Caco-2 (cell line): ENCODE measurements around the gene CAPG. TPM values are rescaled to one million over a fixed set of nuclear protein-coding genes. Genes with fewer than 3 reads are reported as not detected.

Experiments
- BruUV-seq: library from RNA; stranded (reverse); fragments of 400-500 nt; replicated peaks from 2 replicates; lab custom pipeline; 2021; lab: Mats Ljungman, UMichigan
- CTCF ChIA-PET: fragments of 300-600 bp; sonication (Branson Sonifier 250); formaldehyde crosslinking; loops from one replicate; lab custom pipeline; 2022; ENCODE audit warnings: antibody characterized with exemption; lab: Charles Lee
- POLR2A ChIA-PET: fragments of 300-600 bp; sonication (Branson Sonifier 250); formaldehyde crosslinking; loops from one replicate; lab custom pipeline; 2022; ENCODE audit warnings: antibody characterized with exemption; lab: Charles Lee
- DNase-seq, 2 experiments: peaks; one replicate each; pipeline versions ENCODE4 v3.0.0 to v3.0.0-alpha.2; 2020 to 2022
- H3K27me3 ChIP-seq: replicated peaks from 2 replicates; pipeline ENCODE4 v1.6.0; 2011; ENCODE audit warnings: low read length; ENCODE audit not compliant: control insufficient read depth, insufficient read depth
- H3K36me3 ChIP-seq: 2 replicates; pipeline ENCODE4 v1.5.1; 2011; ENCODE audit warnings: low read length; ENCODE audit not compliant: control insufficient read depth, insufficient read depth
- H3K4me1 ChIP-seq: fragments of 250-450 bp; sonication (Bioruptor Pico); 2 replicates; pipeline ENCODE4 v1.5.1; 2020; ENCODE audit warnings: mild to moderate bottlenecking
- H3K4me3 ChIP-seq: 2 replicates; pipeline ENCODE4 v1.5.1; 2011; ENCODE audit warnings: low read depth, mild to moderate bottlenecking, control low read depth, low read length
- H3K9me3 ChIP-seq: fragments of 250-450 bp; sonication (Bioruptor Pico); 2 replicates; pipeline ENCODE4 v1.5.1; 2020; ENCODE audit warnings: mild to moderate bottlenecking, moderate library complexity
- H3K27ac Mint-ChIP-seq: one replicate; pipeline ENCODE4 v1.8.0; 2022; ENCODE audit warnings: mixed read lengths; ENCODE audit not compliant: unreplicated experiment
- H3K27me3 Mint-ChIP-seq: one replicate; pipeline ENCODE4 v1.8.0; 2022; ENCODE audit warnings: mixed read lengths; ENCODE audit not compliant: insufficient read depth, unreplicated experiment
- H3K36me3 Mint-ChIP-seq: one replicate; pipeline ENCODE4 v1.8.0; 2022; ENCODE audit warnings: mild to moderate bottlenecking, mixed read lengths; ENCODE audit not compliant: insufficient read depth, unreplicated experiment
- H3K4me1 Mint-ChIP-seq: one replicate; pipeline ENCODE4 v1.8.0; 2022; ENCODE audit warnings: low read depth, mixed read lengths; ENCODE audit not compliant: unreplicated experiment
- H3K4me3 Mint-ChIP-seq: one replicate; pipeline ENCODE4 v1.8.0; 2022; ENCODE audit warnings: mild to moderate bottlenecking, moderate library complexity, mixed read lengths; ENCODE audit not compliant: unreplicated experiment
- H3K9me3 Mint-ChIP-seq: one replicate; pipeline ENCODE4 v1.8.0; 2022; ENCODE audit warnings: mixed read lengths; ENCODE audit not compliant: unreplicated experiment
- CTCF ChIP-seq, 2 experiments: fragments of 200-600 bp in 1 of 2; IDR thresholded peaks; 1 replicate in 1 of 2; 2 replicates in 1 of 2; pipeline versions ENCODE4 v1.5.1 to v1.8.0; 2011 to 2022; ENCODE audit warnings: antibody characterized with exemption in 1 of 2, control low read depth in 1 of 2, inconsistent platforms in 1 of 2, low read depth in 1 of 2, low read length in 1 of 2, mild to moderate bottlenecking in 1 of 2, moderate library complexity in 1 of 2; ENCODE audit not compliant: insufficient read depth in 1 of 2, severe bottlenecking in 1 of 2, unreplicated experiment in 1 of 2
- intact Hi-C: fragments of 100-400 bp; cut with micrococcal nuclease; formaldehyde crosslinking; loops from one replicate; pipeline ENCODE4 v1.10.0; 2022; ENCODE audit not compliant: unreplicated experiment
- total RNA-seq: library from RNA; stranded (reverse); gene quantifications from 2 replicates; pipeline ENCODE4 v1.2.3, GENCODE V29; 2022

Gene CAPG
- total RNA-seq, 1 experiment from 2014 or later: 10.0 TPM

DNA sequence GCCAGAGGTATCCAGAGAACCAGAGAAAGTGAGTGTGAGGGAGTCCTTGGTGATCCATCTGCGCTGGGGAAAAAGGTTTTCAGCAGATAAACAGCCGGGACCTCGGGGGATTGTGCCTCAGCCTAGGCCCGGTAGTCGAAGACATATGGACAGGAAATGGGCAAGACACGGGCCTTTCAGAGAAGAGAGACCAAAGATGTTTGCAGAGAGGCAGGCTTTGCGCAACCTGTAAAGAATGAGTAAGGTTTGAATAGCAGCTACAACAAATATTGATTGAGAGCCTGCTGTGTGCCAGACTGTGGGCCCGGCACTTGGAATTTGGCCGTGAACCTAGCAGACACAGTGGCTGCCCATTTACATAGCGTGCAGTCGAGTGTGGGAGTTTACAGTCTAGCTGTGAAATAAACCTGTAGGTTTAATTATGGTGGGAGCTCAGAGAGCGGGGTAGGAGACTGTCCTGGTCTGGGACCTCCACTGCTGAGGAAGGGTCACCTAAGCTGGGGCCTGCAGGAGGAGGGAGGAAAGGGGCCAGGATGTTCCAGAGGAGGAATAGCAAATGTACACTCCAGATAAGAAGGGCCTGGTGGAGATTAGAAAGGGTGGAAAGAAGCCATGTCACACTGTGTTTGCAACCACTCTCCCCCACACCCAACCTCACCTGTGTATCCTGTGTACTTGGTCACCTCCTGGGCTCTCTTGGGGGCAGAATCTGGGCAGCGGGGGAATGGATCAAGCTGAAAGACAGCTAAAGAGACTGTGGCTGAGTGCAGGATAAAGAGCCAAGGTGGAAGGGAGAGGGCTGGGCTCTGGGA is 11.3 kb upstream of the CAPG start:
- H3K4me3 ChIP-seq: no peak overlapping the region
- H3K9me3 Mint-ChIP-seq: no peaks in the 10 kb centered on the region
- no peaks in the 10 kb centered on the region for H3K9me3 ChIP-seq
- peaks cover 47% of the 10 kb centered on the region for H3K4me1 ChIP-seq
- H3K27ac Mint-ChIP-seq: peak overlapping the region; percentile 80
- ChIA-PET CTCF (interaction anchor here (0.6 to 5.3 kb wide), 12 partner anchors 39 to 205 kb away, joined by 3 to 67 read pairs (median 4); partner anchors contain the start of genes ELMOD3, MAT2A and RNF181), POLR2A (interaction anchor here (0.5 to 4.5 kb wide), 11 partner anchors 10 to 156 kb away, joined by 3 to 73 read pairs (median 4); partner anchors contain the start of genes GGCX, MAT2A and VAMP8)
- H3K27me3 Mint-ChIP-seq: no peaks in the 10 kb centered on the region
- no peaks in the 10 kb centered on the region for H3K36me3 ChIP-seq
- H3K4me1 Mint-ChIP-seq: peaks cover 36% of the 10 kb centered on the region
- BruUV-seq: no TSS peak
- peak overlapping the region; percentile 69 for H3K4me3 Mint-ChIP-seq
- TF ChIP-seq CTCF (IDR thresholded peaks at IDR 0.05; ENCODE audit: insufficient read depth in 1 of 2, low read depth in 1 of 2, low read length in 1 of 2, severe bottlenecking in 1 of 2, unreplicated experiment in 1 of 2): no peak
- no peaks in the 10 kb centered on the region for H3K27me3 ChIP-seq
- H3K36me3 Mint-ChIP-seq: peaks cover 12% of the 10 kb centered on the region
- intact Hi-C loops: loop anchor here (1.0 to 2.0 kb wide), 8 partner anchors 17 to 190 kb away; partner anchors contain the start of genes ELMOD3, RETSAT and TMEM150A
- peak; percentile 85 to 87 for DNase-seq

DNA sequence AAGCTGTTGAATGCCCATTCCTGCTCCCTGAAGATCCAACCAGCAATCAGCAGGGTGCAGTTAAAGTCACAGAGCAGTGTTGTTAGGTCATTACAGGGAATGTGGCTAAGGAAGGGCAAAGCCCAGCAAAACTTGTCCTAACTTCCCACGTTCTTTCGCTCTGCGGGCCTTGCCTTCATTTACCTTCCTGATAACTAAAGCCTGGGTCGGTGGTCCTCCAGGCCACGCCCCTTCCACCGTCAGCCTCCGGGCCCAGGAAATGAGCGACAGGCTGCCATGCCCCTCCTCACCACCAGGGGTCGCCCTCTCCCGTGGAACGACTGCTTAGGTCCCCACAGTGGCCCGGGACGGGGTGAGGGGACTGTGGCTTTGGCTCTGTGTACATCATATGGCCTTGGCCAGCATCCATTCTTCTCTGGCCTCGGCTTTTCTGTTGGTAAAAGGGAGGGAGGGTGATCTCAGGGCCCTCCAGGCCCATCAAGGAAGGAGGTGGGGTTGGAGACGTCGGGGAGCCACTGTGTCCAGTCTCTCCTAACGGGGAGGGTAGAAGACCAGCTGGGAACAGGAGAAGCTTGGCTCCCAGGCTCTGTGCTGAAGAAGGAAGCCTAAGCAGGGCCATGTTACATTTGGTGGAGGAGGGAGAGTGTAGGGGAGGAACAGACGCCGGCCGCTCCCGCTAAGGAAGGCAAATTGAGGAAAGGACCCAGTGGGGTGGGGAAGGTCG is 10.5 kb upstream of the CAPG start:
- TF ChIP-seq CTCF (IDR thresholded peaks at IDR 0.05; ENCODE audit: insufficient read depth in 1 of 2, low read depth in 1 of 2, low read length in 1 of 2, severe bottlenecking in 1 of 2, unreplicated experiment in 1 of 2): peak; percentile 99 to 100
- Mint-ChIP-seq H3K27ac (peak overlapping the region; percentile 80), H3K9me3 (no peaks in the 10 kb centered on the region), H3K4me1 (peaks cover 36% of the 10 kb centered on the region), H3K27me3 (no peaks in the 10 kb centered on the region), H3K4me3 (peak overlapping the region; percentile 69), H3K36me3 (peaks cover 12% of the 10 kb centered on the region)
- BruUV-seq: TSS peak; percentile 85
- peak; percentile 90 to 96 for DNase-seq
- H3K9me3 ChIP-seq: no peaks in the 10 kb centered on the region
- ChIA-PET CTCF (interaction anchor here (0.6 to 5.3 kb wide), 10 partner anchors 38 to 205 kb away, joined by 3 to 67 read pairs (median 6); partner anchors contain the start of genes ELMOD3, MAT2A and RNF181), POLR2A (interaction anchor here (0.5 to 4.5 kb wide), 9 partner anchors 11 to 157 kb away, joined by 3 to 73 read pairs (median 4); partner anchors contain the start of genes MAT2A and VAMP8)
- no peak overlapping the region for H3K4me3 ChIP-seq
- no peaks in the 10 kb centered on the region for H3K27me3 ChIP-seq
- no peaks in the 10 kb centered on the region for H3K36me3 ChIP-seq
- H3K4me1 ChIP-seq: peaks cover 47% of the 10 kb centered on the region
- intact Hi-C loops: loop anchor here (1.0 to 2.0 kb wide), 9 partner anchors 18 to 191 kb away; partner anchors contain the start of genes ELMOD3, RETSAT and TMEM150A
